Neuron (in vitro differentiated cells): ENCODE data around the gene B3GALT2.
"Not testable (repeated sequence)": the region's sequence is repeated elsewhere in the genome, so short reads cannot be mapped to it uniquely, and the experiment has no call there.

ENCODE experiments used
- H2AFZ ChIP-seq: one replicate; pipeline ENCODE4 v1.6.1; 2013; ENCODE audit warnings: low read depth, mild to moderate bottlenecking, inconsistent platforms, low read length, moderate library complexity
- H3K27me3 ChIP-seq: one replicate; pipeline ENCODE4 v1.6.1; 2013; ENCODE audit warnings: low read length; ENCODE audit not compliant: insufficient read depth
- H3K36me3 ChIP-seq: one replicate; pipeline ENCODE4 v1.6.1; 2013; ENCODE audit warnings: low read length; ENCODE audit not compliant: insufficient read depth
- H3K4me1 ChIP-seq: one replicate; pipeline ENCODE4 v1.6.1; 2013; ENCODE audit warnings: low read length; ENCODE audit not compliant: insufficient read depth
- H3K4me3 ChIP-seq: 2 replicates; pipeline ENCODE4 v1.5.1; 2013; ENCODE audit warnings: mild to moderate bottlenecking, low read length, moderate library complexity
- H3K9me3 ChIP-seq: one replicate; pipeline ENCODE4 v1.6.1; 2013; ENCODE audit warnings: low read length

Gene B3GALT2

GRCh38 chr1:193199940-193200339 is 13.5 kb upstream of the B3GALT2 start:
- Histone ChIP-seq H3K27me3 (no peaks in the 10 kb centered on the region), H3K4me1 (no peaks in the 10 kb centered on the region), H3K9me3 (no peaks in the 10 kb centered on the region), H3K4me3 (no peak overlapping the region), H2AFZ (no peak overlapping the region), H3K36me3 (peaks cover 8% of the 10 kb centered on the region)

DNA sequence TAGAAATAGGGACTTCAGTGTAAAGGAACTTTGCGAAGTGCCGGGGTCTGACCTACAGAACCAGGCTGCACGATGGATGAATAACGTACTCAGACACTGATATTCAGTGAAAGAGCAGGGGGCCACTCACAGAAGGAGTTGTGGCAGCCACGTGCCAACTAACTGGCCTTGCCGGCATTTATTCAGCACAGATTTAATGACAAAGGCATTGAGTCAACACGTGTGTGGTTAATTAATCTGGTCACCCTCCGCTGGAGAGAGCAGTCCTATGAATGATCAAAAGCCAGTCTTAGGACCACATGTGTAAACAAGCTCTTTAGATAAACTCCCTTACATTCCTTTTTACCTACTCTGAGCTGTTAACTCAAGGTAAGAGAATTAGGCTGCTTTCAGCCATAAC is 6.2 kb upstream of the B3GALT2 start:
- Histone ChIP-seq H3K4me3 (no peak overlapping the region), H3K4me1 (peaks cover under 1% of the 10 kb centered on the region), H3K36me3 (no peaks in the 10 kb centered on the region), H3K27me3 (no peaks in the 10 kb centered on the region), H3K9me3 (peaks cover 8% of the 10 kb centered on the region), H2AFZ (no peak overlapping the region)

DNA sequence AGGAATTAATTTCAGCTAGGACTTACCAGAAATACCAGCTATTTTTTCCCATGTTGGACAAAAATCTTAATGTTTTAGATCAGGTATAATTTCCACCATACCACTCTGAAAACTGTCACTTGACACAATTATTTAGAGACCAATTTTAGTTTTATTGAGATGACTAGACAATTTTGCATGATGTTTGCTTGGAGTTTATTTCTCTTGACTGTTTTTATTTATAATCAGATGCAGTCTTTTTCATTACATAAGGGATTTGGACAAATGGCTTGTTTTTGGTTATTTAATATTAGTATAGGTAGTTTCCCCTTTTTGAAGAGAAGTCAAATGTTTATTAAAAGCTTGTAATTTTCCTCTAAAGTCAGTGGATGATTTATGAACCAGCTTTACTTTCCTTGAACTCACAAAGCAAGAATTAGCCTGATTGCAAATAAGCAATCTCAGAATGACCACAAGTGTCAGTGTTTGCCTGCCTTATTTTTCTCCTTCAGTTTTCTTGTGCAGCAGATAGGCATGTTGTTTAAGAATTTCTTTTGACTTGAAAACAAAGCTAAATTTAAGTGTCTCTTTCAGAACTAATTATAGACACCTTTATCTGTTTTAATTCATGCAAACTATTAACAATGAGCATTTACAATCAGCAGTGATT is 3.8 kb upstream of the B3GALT2 start:
- peaks cover 8% of the 10 kb centered on the region for H3K9me3 ChIP-seq
- no peaks in the 10 kb centered on the region for H3K36me3 ChIP-seq
- no peak overlapping the region for H3K4me3 ChIP-seq
- no peak overlapping the region for H2AFZ ChIP-seq
- H3K27me3 ChIP-seq: no peaks in the 10 kb centered on the region
- H3K4me1 ChIP-seq: peaks cover 10% of the 10 kb centered on the region

- Histone ChIP-seq H3K9me3 (peaks cover 8% of the 10 kb centered on the region), H3K4me1 (peaks cover 10% of the 10 kb centered on the region), H3K36me3 (no peaks in the 10 kb centered on the region), H3K4me3 (no peak overlapping the region), H2AFZ (no peak overlapping the region), H3K27me3 (no peaks in the 10 kb centered on the region)
These were observed 3.2 kb upstream of the B3GALT2 start for GRCh38 chr1:193189442-193190095.

DNA sequence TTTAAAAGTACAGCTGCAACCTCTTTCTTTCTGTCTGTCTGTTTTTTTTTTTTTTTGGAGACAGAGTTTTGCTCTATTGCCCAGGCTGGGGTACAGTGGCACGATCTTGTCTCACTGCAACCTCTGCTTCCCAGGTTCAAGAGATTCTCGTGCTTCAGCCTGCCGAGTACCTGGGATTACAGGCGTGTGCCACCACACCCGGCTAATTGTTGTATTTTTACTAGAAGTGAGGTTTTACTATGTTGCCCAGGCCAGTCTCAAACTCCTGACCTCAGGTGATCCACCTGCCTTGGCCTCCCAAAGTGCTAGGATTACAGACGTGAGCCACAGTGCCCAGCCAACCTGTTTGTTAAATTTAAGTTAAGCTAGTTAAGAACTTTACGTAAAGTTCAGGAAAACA is 2.5 kb upstream of the B3GALT2 start:
- H3K36me3 ChIP-seq, H3K9me3 ChIP-seq, H3K27me3 ChIP-seq: not testable (repeated sequence)

DNA sequence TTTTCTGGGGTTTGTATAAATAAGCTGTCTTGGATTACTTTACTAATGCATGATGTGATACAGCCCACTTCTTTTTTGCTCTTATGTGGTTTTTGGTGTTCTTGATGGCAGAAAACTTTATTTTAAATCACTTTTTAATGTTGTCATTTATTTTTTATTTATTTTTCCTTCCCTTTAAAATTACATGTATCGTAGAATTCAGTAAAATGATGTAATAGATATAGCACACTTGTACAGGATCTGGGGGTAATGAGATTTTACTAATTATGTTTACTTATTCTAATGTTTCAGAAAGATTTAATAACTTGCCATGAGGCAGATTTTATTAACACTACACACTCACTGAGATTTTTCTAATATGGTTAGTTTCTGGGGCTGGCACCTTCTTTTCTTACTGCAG is 701 bp upstream of the B3GALT2 start:
- H2AFZ ChIP-seq: no peak overlapping the region
- no peaks in the 10 kb centered on the region for H3K27me3 ChIP-seq
- peak overlapping the region; percentile 58 for H3K4me3 ChIP-seq
- peaks cover 13% of the 10 kb centered on the region for H3K4me1 ChIP-seq
- no peaks in the 10 kb centered on the region for H3K9me3 ChIP-seq
- H3K36me3 ChIP-seq: no peaks in the 10 kb centered on the region

More for the DNA sequence above, 2.5 kb upstream of the B3GALT2 start:
- H3K4me3 ChIP-seq, H2AFZ ChIP-seq: not testable (repeated sequence)
- peaks cover 12% of the 10 kb centered on the region for H3K4me1 ChIP-seq

GRCh38 chr1:193185211-193185610 is 1.2 kb downstream of the B3GALT2 start:
- Histone ChIP-seq H3K4me3 (peak overlapping the region; percentile 58), H3K36me3 (peaks cover 14% of the 10 kb centered on the region), H3K4me1 (peaks cover 16% of the 10 kb centered on the region), H3K27me3 (no peaks in the 10 kb centered on the region), H2AFZ (no peak overlapping the region), H3K9me3 (peaks cover 6% of the 10 kb centered on the region)

DNA sequence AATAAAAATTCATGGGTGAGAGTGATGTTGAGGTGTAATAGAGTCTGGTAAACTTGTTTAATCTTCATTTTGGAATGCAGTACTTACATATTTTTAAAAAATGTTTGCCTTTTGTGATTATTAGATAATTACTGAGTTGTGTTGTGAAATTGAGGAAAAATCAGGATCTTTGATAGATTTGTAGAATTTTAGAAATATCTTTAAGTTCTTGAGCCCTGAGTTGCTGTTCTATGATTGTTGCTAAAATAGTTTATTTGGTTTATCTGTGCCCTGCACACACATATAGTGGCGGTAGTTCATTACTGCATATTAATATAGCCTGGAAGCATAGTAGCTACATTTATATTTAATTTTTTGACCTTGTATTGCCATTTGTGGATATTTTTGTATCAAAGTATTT is 1.6 kb downstream of the B3GALT2 start:
- peak overlapping the region; percentile 58 for H3K4me3 ChIP-seq
- H3K36me3 ChIP-seq: peaks cover 17% of the 10 kb centered on the region
- peaks cover 8% of the 10 kb centered on the region for H3K9me3 ChIP-seq
- no peaks in the 10 kb centered on the region for H3K27me3 ChIP-seq
- H3K4me1 ChIP-seq: peaks cover 16% of the 10 kb centered on the region
- H2AFZ ChIP-seq: no peak overlapping the region

GRCh38 chr1:193183019-193183627 is 3.3 kb downstream of the B3GALT2 start:
- no peaks in the 10 kb centered on the region for H3K27me3 ChIP-seq
- H3K4me1 ChIP-seq: peaks cover 18% of the 10 kb centered on the region
- H3K36me3 ChIP-seq: peaks cover 20% of the 10 kb centered on the region
- H3K4me3 ChIP-seq: peak overlapping the region; percentile 58
- peaks cover 8% of the 10 kb centered on the region for H3K9me3 ChIP-seq
- no peak overlapping the region for H2AFZ ChIP-seq

DNA sequence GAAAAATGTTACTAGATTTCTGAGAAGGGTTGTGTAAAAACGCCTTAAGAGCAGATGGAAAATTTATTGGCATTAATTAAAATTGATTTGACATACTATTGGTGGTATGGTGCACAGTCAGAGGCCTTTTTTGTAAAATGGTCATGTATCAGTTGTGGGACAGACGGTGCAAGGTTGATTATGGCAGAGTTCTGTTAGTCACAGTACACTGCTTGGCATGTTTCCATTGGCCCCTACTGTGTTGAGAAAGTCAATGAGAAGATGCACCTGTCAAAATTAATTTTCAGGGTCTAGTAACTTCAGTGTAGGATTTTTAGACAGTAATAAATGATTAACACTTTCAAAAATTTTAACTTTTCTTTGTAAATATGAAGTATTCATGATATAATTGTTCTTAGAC is 4.4 kb downstream of the B3GALT2 start:
- H3K36me3 ChIP-seq: peaks cover 20% of the 10 kb centered on the region
- peaks cover 11% of the 10 kb centered on the region for H3K4me1 ChIP-seq
- no peaks in the 10 kb centered on the region for H3K27me3 ChIP-seq
- H2AFZ ChIP-seq: no peak overlapping the region
- H3K9me3 ChIP-seq: peaks cover 8% of the 10 kb centered on the region
- peak overlapping the region; percentile 58 for H3K4me3 ChIP-seq

- peaks cover 8% of the 10 kb centered on the region for H3K4me1 ChIP-seq
These were observed 4.9 kb downstream of the B3GALT2 start for GRCh38 chr1:193181536-193181935.

DNA sequence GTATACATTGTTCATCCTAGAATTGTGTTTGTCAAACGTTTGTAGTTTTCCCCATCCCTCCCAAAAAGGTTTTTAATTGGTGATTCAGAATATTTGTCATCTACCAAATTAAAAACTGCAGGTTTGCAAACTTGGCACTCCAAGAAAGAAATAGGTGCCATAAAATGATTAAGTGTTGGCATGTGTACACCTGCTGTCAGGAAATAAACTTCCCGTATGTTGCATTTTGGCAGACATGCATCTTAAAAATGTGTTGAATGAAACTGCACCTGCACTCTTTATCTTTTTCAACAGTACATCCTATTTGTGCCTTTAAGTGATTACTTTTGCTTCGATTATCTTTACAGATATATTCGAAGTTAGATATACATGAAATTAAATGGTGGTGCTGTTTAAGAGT is 7.3 kb downstream of the B3GALT2 start:
- Histone ChIP-seq H3K4me3 (no peak overlapping the region), H2AFZ (no peak overlapping the region), H3K9me3 (peaks cover 8% of the 10 kb centered on the region), H3K4me1 (peaks cover 8% of the 10 kb centered on the region), H3K36me3 (peaks cover 24% of the 10 kb centered on the region), H3K27me3 (no peaks in the 10 kb centered on the region)

More at GRCh38 chr1:193181536-193181935, 4.9 kb downstream of the B3GALT2 start:
- H3K9me3 ChIP-seq: peaks cover 8% of the 10 kb centered on the region
- peaks cover 20% of the 10 kb centered on the region for H3K36me3 ChIP-seq
- H3K4me3 ChIP-seq: peak overlapping the region; percentile 58
- no peak overlapping the region for H2AFZ ChIP-seq
- H3K27me3 ChIP-seq: no peaks in the 10 kb centered on the region

DNA sequence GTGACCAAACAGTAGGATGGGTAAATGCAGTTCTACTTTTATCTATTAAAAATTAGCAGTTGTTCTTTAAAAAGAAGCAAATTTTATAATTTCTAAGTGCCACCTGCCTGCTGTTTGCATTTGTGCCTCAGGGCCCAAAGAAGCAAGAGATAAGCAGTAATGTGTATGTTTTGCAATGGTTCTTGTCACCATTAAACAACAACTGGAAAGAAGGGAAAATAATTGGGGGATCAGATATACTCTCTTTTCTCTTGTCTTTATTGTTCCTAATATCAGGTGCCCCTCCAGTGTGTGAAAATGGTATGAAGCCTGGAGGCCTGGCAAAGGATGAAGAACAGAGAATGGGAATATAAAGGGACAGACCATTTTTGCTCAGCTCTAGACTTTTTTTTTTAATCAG is 9.6 kb downstream of the B3GALT2 start:
- H3K27me3 ChIP-seq: no peaks in the 10 kb centered on the region
- H3K9me3 ChIP-seq: peaks cover 8% of the 10 kb centered on the region
- H3K4me1 ChIP-seq: peaks cover 5% of the 10 kb centered on the region
- no peak overlapping the region for H2AFZ ChIP-seq
- H3K4me3 ChIP-seq: no peak overlapping the region
- H3K36me3 ChIP-seq: peaks cover 28% of the 10 kb centered on the region
